NCI-H1105 treated with DMSO at 0.1 percent for 48 hours (cell line): Measurements from ENCODE around the gene IL4R.
"Not testable (repeated sequence)": the region's sequence is repeated elsewhere in the genome, so short reads cannot be mapped to it uniquely, and the experiment has no call there.

Experiments
- DNase-seq: peaks from one replicate; lab custom pipeline; 2025; lab: John Stamatoyannopoulos, UW

Gene IL4R

DNA sequence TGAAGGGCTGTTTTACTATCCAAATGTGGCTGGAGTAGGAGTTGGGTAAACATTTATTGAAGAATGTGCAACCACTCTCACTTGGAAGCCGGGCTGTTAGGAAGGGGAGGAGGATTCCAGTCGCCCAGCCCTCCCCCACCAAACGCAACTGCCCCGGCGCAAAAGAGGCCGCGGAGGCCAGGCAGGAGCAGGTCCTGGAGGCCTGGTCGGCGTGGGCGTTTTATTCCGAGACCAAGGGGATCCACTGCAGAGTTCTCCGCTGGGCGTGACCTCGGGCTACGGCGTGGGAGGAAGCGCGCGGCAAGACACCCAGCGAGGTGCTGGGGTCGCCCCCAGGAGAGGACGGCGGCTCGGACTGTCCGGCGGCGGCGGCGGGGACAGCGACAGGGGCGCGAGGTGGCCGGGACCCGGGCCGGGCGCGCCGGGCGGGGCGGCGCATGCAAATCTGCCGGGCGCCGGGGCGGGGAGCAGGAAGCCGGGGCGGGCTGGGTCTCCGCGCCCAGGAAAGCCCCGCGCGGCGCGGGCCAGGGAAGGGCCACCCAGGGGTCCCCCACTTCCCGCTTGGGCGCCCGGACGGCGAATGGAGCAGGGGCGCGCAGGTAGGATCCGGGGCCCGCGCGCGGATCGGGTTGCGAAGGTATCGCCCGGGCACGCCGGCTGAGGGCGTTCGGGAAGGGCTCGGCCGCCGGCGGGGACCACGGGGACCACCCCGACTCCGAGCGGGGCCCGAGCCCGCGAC is at the start of gene IL4R:
TSS of gene IL4R (plus strand) at position 553 of the 739 bp plus-strand sequence. CDS start 26,230 bp downstream, outside the sequence.
- DNase-seq = no peak

DNA sequence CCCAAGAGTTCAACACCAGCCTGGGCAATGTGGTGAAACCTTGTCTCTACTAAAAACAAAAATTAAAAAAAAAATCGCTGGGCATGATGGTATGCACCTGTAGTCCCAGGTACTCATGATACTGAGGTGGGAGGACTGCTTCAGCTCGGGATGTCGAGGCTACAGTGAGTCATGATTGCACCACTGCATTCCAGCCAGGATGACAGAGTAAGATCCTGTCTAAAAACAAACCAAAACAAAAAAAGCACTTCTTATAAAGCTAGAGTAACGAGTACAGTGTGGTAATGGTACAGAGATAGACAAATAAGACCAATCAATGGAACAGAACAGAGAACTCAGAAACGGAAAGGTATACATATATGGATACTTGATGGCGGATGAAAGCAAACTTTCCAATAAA is 49.6 kb upstream of the IL4R start:
- DNase-seq = no peak

DNA sequence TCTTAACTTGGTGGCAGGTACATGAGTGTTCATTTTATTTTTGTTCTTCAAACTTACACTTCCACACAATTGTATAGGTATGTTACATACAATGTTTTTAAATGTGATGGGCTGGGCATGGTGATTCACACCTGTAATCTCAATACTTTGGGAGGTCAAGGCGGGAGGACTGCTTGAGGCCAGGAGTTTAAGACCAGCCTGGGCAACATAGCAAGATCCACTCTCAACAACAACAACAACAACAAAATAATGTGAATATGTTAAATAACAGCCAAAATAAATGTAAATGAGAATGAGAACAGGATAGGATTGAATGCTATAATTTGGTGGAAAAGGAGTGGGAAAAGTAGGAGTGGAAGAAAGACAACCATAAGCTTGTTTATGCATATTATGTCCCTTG is 47.8 kb upstream of the IL4R start:
- DNase-seq = no peak

DNA sequence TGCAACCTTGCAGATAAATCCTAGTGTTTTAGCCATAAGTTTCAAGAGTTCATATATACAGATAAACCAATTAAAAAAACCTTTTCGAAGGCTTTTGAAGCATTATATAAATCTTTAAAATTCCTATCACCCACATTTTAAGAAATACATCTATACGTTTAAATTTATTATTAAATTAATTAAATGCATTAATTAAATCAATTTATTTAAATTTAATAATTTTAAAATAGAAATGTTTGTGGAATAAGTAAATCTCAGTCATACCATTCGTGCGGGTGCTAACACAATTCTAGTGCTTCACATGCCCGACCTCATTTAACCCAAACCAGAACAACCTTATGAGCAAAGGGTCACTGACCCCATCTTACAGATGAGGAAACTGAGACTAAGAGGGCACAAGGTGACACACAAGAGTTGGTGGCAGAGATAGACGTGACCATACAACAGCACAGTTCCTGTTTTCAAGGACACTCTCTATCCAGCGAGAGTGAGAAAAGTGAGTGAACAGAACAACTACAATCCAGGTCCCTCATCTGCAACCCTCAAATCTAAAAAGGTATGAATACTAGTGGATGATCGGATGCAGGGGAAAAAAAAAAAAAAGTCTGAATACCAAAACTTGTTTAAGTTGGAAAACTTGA is 46.6 kb upstream of the IL4R start:
- no peak for DNase-seq

DNA sequence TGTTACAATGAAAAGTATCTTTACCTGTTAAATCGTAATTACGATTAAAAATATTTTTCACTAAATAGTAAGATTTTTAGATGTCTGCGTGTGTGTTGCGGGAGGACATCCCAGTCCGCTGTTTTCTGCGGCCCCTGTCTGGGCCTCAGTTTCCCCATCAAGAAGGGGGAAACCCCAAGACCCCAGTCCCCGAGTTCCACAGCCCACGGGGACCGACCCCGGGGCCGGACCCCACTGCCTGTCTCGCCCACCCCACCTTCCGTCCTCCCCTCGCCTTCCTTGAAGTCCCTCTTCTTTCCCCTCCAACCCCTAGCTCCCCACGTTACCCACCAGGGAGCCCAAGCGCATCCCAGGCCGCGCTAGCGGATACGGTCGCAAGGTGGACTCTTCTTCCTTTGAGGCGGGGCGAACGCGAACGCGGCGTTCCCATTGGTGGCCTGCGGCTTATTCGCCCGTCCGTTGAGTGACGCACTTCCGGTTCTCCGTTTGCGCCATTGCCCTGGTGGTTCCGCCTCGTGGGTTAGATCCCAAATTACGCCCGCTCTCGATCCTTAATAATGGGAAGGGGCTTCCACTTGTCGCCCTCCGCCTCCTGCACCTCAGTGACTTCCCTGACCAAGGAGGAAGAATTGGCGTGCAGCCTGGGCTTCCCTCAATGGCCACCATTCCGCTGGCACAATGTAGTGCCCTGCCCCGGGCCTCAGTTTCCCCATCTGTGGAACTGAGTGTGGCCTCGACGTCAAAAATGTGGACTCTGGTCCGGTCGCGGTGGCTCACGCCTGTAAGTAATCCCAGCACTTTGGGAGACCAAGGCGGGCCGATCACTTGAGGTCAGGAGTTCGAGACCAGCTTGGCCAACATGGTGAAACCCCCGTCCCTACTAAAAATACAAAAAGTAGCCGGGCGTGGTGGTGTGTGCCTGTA is 45.1 kb upstream of the IL4R start, which contains the start of gene NSMCE1:
TSS of gene NSMCE1 (minus strand) at position 397 of the 924 bp plus-strand sequence. CDS start 11,202 bp downstream, outside the sequence.
- peak; percentile 87 for DNase-seq

DNA sequence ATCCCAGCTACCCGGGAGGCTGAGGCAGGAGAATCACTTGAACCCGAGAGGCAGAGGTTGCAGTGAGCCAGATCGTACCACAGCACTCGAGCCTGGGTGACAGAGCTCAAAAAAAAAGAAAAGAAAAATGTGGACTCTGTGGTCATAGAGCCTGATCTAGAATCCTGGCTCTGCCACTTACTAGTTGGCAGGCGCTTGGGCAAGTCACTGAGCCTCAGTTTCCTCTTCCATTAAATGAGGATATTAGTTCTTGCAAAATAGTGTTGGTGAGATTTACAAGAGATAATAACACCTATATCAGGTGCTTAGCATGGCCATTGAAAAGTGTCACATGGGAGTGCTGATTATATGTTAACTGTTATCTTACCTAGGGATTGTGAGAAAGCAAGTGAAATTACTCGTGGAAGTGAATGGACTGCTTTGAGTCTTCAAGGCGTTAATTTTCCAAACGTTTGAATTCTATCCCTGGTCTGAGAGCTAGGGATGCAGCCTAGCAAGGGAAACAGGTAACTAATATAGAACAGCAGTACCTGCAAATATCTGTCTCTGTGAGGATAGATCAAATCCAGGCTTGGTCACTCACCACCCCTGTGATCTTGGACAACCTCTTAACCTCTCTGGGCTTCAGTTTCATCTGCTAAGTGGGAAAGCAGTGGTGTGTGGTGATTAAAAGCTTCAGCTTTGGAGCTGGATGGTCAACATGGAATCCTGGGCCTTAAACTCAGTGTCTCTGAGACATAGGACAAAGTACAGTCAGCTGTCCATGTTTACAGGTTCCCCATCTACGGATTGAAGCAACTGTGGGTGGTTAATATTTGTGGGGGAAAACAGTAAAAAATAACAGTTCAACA is 44.2 kb upstream of the IL4R start:
- DNase-seq = no peak

DNA sequence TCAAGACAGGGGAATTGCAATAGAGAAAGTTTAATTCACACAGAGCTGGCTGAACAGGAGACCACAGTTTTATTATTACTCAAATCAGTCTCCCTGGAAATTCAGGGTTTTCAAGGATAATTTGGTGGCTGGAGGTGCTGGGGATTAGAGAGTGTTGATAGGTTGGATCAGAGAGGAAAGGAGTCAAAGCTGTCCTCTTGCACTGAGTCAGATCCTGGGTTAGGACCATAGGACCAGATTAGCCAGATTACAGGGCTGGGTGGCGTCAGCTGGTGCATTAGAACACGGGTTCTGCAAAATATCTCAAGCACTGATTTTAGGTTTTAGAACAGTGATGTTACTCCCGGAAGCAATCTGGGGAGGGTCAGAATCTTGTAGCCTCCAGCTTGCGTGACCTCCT is 43.4 kb upstream of the IL4R start:
- DNase-seq = no peak

DNA sequence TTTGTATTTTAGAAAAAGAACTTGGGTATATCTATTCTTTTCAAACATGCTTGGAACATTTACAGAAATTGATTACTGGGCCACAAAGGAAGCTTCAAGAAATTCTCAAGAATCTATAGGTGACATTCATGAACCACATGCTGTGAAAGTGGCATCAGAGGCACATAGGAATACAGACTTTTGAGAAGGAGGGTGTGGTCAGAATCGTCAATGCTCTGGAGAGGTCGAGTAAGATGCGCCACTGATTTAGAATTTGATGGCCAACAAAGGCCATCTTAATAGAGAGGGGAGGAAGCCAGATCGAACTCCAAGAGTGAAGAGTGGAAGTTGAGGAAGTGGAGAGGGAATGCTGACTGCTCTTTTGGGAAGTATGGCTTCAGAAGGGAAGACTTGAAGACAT is 41.7 kb upstream of the IL4R start:
- no peak for DNase-seq

DNA sequence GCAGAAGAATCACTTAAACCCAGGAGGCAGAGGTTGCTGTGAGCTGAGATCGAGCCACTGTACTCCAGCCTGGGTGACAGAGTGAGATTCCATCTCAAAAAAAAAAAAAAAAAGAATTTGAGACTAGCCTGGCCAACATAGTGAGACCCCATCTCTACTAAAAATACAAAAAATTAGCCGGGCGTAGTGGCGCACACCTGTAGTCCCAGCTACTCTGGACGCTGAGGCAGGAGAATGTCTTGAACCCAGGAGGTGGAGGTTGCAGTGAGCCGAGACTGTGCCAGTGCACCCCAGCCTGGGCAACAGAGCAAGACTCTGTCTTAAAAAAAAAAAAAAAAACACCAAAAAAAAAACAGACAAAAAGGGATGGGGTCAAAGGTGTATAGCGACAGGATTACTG is 41.1 kb upstream of the IL4R start:
- not testable (repeated sequence) for DNase-seq

DNA sequence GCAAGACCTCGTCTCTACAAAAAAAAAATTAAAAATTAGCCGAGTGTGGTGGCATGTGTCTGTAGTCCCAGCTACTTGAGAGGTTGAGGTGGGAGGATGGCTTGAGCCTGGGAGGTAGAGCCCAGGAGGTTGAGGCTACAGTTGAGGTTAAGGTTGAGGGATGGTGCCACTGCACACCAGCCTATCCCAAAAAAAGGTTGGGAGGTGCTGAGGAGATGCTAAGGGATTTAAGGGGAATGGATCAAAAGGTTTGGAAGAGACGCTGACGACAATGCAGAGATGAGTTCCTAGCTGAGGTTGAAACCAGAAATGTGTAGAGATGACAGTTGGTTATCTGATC is 40.5 kb upstream of the IL4R start:
- no peak for DNase-seq

DNA sequence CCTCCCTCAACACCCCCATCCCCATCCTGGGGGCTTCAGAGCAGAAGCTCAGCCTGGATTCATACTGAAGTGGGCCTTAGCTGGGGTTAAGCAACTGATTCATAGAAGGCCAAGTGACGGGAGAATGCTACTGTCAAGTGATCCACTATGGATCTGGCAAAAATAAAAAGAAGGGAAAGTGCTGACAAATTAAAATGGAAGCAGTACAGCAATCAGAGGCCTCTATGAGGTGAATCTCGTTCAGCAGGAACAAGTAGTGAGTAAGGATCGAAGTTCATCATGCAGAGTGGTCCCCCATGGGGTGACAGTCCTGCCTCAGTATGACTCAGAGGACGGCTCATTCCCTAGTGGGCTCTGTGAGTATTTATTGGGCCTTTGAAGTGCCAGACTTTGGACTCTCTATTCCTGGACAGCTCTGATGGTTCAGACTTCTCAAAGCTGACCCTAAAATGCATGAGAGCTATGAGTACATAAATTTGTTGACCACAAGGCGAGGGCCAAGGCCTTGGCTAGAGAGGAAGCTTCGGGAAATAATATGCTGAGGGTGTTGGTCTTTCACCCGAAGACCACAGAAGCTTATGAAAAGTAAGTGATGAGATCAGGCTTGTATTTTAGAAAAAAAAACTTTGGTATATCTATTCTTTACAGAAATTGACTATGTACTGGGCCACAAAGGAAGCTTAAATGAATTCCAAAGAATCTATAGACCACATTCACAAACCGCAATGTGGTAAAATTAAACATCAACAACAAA is 39.9 kb upstream of the IL4R start:
- no peak for DNase-seq

DNA sequence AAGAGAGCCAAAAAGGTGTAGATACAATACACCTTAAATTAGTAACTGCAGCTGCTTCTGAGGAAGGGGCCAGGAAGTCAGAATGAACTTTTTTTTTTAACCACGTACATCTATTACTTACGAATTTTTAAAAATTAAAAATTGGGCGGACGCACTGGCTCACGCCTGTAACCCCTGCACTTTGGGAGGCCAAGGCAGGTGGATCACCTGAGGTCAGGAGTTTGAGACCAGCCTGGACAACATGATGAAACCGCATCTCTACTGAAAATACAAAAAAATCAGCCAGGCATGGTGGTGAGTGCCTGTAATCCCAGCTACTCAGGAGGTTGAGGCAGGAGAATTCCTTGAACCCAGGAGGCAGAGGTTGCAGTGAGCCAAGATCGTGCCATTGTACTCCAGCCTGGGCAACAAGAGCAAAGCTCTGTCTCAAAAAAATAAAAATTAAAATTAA is 39.3 kb upstream of the IL4R start:
- not testable (repeated sequence) for DNase-seq

DNA sequence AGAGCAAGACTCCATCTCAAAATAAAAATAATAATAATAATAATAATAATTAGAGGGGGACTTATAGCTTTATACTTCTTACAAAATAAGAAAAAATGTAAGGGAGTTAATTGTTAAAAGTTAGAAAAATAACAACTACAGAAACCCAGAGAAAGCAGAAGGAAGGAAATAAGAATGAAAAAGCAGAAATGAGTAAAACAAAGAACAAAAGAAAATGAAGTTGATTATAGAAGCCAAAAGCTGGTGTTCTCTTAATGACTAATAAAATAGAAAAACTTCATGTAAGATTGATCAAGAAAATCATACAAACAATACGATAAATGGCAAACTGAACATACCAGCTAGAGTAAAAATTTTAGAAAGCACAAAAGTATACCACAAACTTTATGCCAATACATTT is 38.4 kb upstream of the IL4R start:
- DNase-seq = no peak

DNA sequence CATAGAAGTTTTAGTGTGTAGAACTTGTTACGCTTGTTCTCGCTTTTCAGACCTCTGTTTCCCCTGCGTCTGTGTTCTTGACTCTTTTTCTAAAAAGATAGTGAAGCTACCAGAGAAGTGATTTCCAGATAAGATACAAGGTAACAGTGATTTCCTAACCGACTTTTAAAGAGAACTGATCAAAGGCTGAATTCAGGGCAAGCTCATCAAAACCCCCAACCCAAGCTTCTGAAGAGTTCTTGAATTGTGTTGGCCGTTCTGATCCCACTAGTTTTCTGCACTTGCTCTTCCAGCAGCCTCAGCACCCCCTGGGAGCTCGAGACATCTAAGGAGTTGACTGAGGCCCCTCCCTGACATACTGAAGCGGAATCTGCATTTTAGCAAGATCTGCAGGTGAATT is 32.5 kb upstream of the IL4R start:
- DNase-seq = no peak

DNA sequence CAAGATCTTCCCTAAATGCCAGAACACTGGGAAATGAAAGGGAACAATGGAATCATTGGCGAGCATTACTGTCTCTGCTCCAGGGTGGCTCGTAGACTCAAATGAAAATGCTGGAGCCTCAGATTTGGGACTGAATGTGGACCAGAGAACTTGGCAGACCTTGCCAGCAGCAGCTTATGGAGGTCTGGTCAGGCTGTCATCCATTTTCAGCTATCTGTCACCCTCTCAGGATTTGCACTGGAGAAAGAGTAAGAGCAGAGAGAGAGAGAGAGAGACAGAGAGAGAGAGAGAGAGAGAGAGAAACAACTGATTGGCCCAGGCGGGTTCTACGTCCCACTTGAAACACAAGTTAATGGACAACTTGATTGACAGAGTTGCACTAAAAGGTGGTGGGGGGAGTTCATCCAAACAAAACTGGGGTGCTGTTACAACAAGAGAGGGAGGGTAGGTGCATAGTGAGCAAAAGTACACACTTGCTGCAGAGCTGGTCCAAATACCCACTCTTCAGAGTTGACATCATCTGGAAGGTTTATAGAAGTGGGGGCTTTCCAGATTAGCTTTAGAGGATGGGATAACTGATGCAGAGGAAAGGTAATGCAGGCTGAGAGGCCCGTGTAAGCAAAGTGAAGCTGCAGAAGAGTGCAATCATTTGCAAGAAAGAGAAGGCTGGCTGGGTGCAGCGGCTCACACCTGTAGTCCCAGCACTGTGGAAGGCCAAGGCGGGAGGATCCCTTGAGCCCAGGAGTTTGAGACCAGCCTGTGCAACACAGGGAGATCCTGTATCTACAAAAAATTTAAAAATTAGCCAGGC is 28.7 kb upstream of the IL4R start:
- no peak for DNase-seq

DNA sequence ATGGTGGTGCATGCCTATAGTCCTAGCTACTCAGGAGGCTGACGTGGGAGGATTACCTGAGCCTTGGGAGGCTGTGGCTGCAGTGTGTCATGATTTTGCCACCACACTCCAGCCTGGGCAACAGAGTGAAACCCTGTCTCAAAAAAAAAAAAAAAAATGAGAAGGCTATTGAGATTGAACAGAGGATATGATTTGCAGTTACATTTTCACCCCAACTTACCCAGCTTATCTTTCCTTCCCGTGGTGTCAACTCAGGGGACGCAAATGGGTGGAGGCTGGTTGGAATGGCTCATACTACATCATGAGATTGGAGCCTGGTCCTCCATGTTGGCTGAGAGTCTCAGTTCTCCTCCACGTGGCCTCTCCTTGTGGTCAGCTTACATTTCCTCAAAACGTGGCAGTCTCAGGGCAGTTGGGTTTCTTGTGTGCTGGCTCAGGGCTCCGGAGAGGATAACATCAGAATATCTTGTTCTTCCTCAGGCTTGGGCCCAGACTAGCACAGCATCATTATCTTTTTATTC is 28.0 kb upstream of the IL4R start:
- no peak for DNase-seq

DNA sequence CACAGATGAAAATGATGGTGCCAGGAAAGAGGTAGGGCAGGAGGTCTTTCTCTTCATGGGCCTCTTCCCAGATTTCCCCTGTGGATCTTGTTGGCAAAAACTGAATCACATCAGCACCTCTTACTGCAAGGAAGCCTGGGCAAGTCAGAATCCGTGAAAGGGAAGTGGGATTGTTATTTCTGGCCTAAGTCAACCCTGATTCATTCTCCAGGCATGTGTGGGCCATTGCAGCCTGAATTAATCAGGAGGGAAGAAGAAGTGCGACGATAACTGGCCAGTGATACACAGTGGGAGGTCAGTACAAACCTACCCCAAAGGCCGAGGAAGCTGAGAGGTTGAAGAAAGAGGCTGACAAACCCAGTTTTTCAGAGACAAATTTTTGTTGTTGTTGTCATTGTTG is 27.3 kb upstream of the IL4R start:
- no peak for DNase-seq

DNA sequence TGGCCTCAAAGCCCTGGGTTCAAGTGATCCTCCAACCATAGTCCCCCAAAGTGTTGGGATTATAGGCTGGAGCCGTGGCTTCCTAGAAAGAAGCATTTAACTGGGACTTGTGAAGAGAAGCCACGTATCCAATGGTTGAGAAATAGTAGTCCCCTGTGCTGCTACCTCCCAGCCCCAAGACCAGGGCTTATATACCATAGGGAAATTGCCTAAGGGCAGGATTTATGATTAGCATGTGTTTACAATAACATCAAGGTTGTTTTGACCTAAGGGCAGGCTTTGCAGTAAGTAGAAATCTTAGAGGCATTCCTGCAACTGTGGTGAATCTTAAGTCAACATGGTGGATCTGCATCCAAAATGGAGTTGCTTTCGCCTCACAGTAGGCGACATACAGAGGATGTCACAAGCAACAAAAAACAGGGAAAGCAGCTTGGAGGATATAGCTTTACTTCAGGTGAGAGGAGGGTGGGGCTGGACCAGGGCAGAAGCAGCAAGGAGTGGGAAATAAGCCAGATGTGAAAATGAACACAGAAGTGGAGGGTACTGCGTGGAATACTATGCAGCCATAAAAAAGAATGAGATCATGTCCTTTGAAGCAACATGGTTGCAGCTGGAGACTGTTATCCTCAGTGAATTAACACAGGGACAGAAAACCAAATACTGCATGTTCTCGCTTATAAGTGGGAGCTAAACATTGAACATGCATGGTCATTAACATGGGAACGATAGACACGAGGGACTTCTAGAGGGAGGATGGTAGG is 26.5 kb upstream of the IL4R start:
- no peak for DNase-seq

DNA sequence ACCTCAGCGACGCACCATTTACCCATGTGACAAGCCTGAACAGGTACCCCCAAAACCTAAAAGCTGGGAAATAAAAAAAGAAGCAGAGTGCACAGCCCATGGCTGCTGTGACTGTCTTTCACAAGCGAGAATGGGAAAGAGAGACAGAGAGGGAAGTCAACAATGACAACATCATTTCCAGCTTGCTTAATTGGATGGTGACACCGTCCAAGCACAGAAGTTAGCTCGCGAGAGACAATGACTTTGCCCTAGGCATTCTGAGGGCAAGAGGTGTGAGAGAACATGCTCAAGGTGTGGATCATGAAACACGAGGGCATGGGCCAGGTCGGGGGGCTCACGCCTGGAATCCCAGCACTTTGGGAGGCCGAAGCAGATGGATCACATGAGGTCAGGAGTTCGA is 25.9 kb upstream of the IL4R start:
- no peak for DNase-seq
